Aorta (tissue), 5 donors: ENCODE measurements around the gene PPP1R12B. TPM values are rescaled to one million over a fixed set of nuclear protein-coding genes. Genes with fewer than 3 reads are reported as not detected.
"Not testable (repeated sequence)": the region's sequence is repeated elsewhere in the genome, so short reads cannot be mapped to it uniquely, and the experiment has no call there.

ENCODE experiments used
- ATAC-seq: fragments of 200-7000 bp; cut with Tn5 transposase; one replicate; pipeline ENCODE4 v1.9.1; 2022; ENCODE audit warnings: moderate library complexity; ENCODE audit not compliant: low FRiP score
- DNase-seq, 2 donors: peaks; one replicate each; pipeline ENCODE4 v3.0.0-alpha.2; 2020
- H3K27ac ChIP-seq, 2 donors: one replicate each; pipeline ENCODE4 v1.5.1; 2013; ENCODE audit warnings: low read length in 2 of 2, mild to moderate bottlenecking in 2 of 2, moderate library complexity in 2 of 2, control low read depth in 1 of 2, inconsistent platforms in 1 of 2, low read depth in 1 of 2
- H3K27me3 ChIP-seq, 2 donors: one replicate each; pipeline ENCODE4 v1.6.1; 2013; ENCODE audit warnings: control low read depth in 1 of 2, low read length in 1 of 2, mild to moderate bottlenecking in 1 of 2, moderate library complexity in 1 of 2; ENCODE audit not compliant: insufficient read depth in 2 of 2, control insufficient read depth in 1 of 2
- H3K36me3 ChIP-seq, 2 donors: one replicate each; pipeline ENCODE4 v1.6.1; 2013; ENCODE audit warnings: control low read depth in 1 of 2, low read length in 1 of 2, mild to moderate bottlenecking in 1 of 2; ENCODE audit not compliant: insufficient read depth in 2 of 2, control insufficient read depth in 1 of 2
- H3K4me1 ChIP-seq, 2 donors: one replicate each; pipeline ENCODE4 v1.6.1; 2013; ENCODE audit warnings: low read length in 2 of 2, control low read depth in 1 of 2, mild to moderate bottlenecking in 1 of 2, moderate library complexity in 1 of 2; ENCODE audit not compliant: insufficient read depth in 2 of 2, control insufficient read depth in 1 of 2
- H3K4me3 ChIP-seq, 2 donors: one replicate each; pipeline ENCODE4 v1.5.1; 2013; ENCODE audit warnings: low read length in 2 of 2, control low read depth in 1 of 2, mild to moderate bottlenecking in 1 of 2
- H3K9me3 ChIP-seq: one replicate; pipeline ENCODE4 v1.6.1; 2013; ENCODE audit warnings: mild to moderate bottlenecking, low read length; ENCODE audit not compliant: control insufficient read depth
- WGBS, 2 donors: extraction: QIAGEN DNeasy Blood & Tissue Kit; methylation state at CpG; one replicate each; pipeline ENCODE4 v1.1.7; 2013; 5-methylcytosine and 5-hydroxymethylcytosine counted together
- intact Hi-C, 2 donors: fragments of 100-400 bp; cut with DNase I; formaldehyde crosslinking; loops; one replicate each; pipeline versions ENCODE4 v1.14.2 to v1.15.0; 2022
- polyA plus RNA-seq, 2 donors: library from polyadenylated mRNA; stranded (reverse); fragments of 200-250 nt; gene quantifications; one replicate each; pipeline ENCODE4 v1.2.3, GENCODE V29; 2013
- total RNA-seq, 2 donors: library from RNA; stranded (reverse); fragmentation: NEBNext Ultra II Directional; extraction: Animal tissue kit (Norgen Biotek cat#: 25700); gene quantifications; one replicate each; pipeline ENCODE4 v1.2.1, GENCODE V29; 2021
- donor health status: healthy with polysubstance abuse.
- donor health status: Bipolar disorder and iron deficiency.
- donor health status: DM: no; HTN: no; CAD: no.
- donor health status: DM: no; HTN: no; CAD: no.
- donor health status: DM: yes; HTN: yes; CAD: no.

Gene PPP1R12B
- total and polyA plus RNA-seq, 4 donors = 102 to 1,102 (median 396) TPM

GRCh38 chr1:202516434-202516877, 168.0 kb downstream of the PPP1R12B start:
- Histone ChIP-seq H3K27me3 (no peaks in the 10 kb centered on the region), H3K4me1 (peaks cover 0 to 14% of the 10 kb centered on the region in 2 donors), H3K9me3 (no peaks in the 10 kb centered on the region), H3K36me3 (no peaks in the 10 kb centered on the region), H3K27ac (no peak overlapping the region), H3K4me3 (no peak overlapping the region)
- DNase-seq (no peak), ATAC-seq (no peak)
- whole genome bisulfite sequencing, 2 donors = 59 to 67% methylated on average over 4 of the region's 4 CpGs
- intact Hi-C loops = no loop called here

GRCh38 chr1:202517146-202517545, 168.6 kb downstream of the PPP1R12B start:
- H3K9me3 ChIP-seq, H3K27ac ChIP-seq: not testable (repeated sequence)
- WGBS, 2 donors = 33 to 44% methylated on average over 1 of the region's 1 CpG

GRCh38 chr1:202518180-202518579, 169.7 kb downstream of the PPP1R12B start:
- H3K27me3 ChIP-seq, intact Hi-C loops, H3K4me3 ChIP-seq, DNase-seq, ATAC-seq, H3K36me3 ChIP-seq, H3K9me3 ChIP-seq: not testable (repeated sequence)
- H3K4me1 ChIP-seq = peaks cover 0 to 14% of the 10 kb centered on the region in 2 donors
- whole genome bisulfite sequencing, 2 donors = 36 to 46% methylated on average over 1 of the region's 1 CpG
- H3K27ac ChIP-seq = peak overlapping the region in 1 of 2 donors; percentile 43

More at GRCh38 chr1:202517146-202517545, 168.6 kb downstream of the PPP1R12B start:
- H3K4me1 ChIP-seq = peaks cover 0 to 14% of the 10 kb centered on the region in 2 donors
- DNase-seq, intact Hi-C loops, H3K36me3 ChIP-seq, H3K4me3 ChIP-seq, H3K27me3 ChIP-seq, ATAC-seq: not testable (repeated sequence)

- ATAC-seq, H3K36me3 ChIP-seq, DNase-seq, H3K4me3 ChIP-seq, intact Hi-C loops, H3K27me3 ChIP-seq, H3K9me3 ChIP-seq: not testable (repeated sequence)
- Histone ChIP-seq H3K27ac (peak overlapping the region; percentile 57 to 80), H3K4me1 (peaks cover 0 to 14% of the 10 kb centered on the region in 2 donors)
- WGBS, 2 donors = 20 to 26% methylated on average over 3 of the region's 3 CpGs
These were observed 170.4 kb downstream of the PPP1R12B start for GRCh38 chr1:202518905-202519304.

GRCh38 chr1:202520129-202520856, 171.8 kb downstream of the PPP1R12B start:
- intact Hi-C loops, DNase-seq, H3K9me3 ChIP-seq, H3K36me3 ChIP-seq, H3K4me3 ChIP-seq, H3K27me3 ChIP-seq: not testable (repeated sequence)
- Histone ChIP-seq H3K27ac (peak overlapping the region in 1 of 2 donors; percentile 57), H3K4me1 (peaks cover 0 to 14% of the 10 kb centered on the region in 2 donors)
- ATAC-seq = peak; percentile 68

GRCh38 chr1:202520857-202521216, 172.3 kb downstream of the PPP1R12B start:
- intact Hi-C loops, H3K9me3 ChIP-seq, DNase-seq, H3K4me3 ChIP-seq, H3K27me3 ChIP-seq, H3K36me3 ChIP-seq: not testable (repeated sequence)
- WGBS, 2 donors = 46 to 51% methylated on average over 2 of the region's 2 CpGs
- Histone ChIP-seq H3K4me1 (peaks cover 0 to 14% of the 10 kb centered on the region in 2 donors), H3K27ac (peak overlapping the region; percentile 28 to 59)
- peak; percentile 46 for ATAC-seq

DNA sequence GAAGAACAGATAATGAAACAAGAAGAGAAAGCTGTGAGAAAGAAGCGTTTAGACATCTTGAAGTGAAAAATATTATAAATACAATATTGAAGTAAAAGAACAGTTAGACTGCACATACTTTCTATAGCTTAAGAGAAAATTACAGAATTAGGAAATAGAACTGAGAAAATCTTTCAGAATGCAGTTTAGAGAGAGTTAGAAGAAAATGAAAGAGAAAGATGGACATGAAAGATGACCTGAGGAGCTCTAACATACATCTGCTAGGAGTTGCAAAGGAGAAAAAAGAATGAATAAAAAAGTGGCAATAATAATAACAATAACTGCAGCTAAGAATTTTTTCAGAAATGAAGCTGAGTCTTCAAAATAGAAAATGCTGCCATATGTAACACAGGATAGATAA, 173.0 kb downstream of the PPP1R12B start:
- H3K27ac ChIP-seq, ATAC-seq, H3K9me3 ChIP-seq, H3K27me3 ChIP-seq, intact Hi-C loops, H3K36me3 ChIP-seq, DNase-seq, H3K4me3 ChIP-seq: not testable (repeated sequence)
- WGBS, 2 donors = 94 to 100% methylated on average over 1 of the region's 1 CpG
- peaks cover 0 to 14% of the 10 kb centered on the region in 2 donors for H3K4me1 ChIP-seq

DNA sequence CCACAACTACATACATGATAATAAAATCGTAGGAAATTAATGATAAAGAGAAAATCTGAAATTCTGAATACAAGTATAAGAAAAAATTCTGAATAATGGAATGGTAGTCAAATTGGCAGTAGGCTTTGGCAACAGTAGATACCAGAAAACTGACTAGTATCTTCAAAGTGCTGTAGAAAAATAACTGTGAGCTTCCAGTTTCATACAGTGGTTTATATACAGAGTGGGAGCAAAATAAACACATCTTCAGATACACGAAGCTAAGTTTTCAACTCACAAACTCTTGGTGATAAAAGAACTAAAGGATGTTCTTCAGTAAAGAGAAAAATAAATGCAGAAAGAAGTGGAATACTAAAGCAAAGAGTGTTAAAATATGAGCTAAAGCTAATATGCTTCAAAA, 173.4 kb downstream of the PPP1R12B start:
- Histone ChIP-seq H3K4me3 (no peak overlapping the region), H3K36me3 (no peaks in the 10 kb centered on the region), H3K27me3 (no peaks in the 10 kb centered on the region), H3K4me1 (peaks cover 0 to 14% of the 10 kb centered on the region in 2 donors), H3K9me3 (no peaks in the 10 kb centered on the region), H3K27ac (no peak overlapping the region)
- 60 to 67% methylated on average over 2 of the region's 2 CpGs for WGBS, 2 donors
- DNase-seq = no peak
- no peak for ATAC-seq
- intact Hi-C loops = no loop called here

- H3K4me3 ChIP-seq, H3K27ac ChIP-seq, DNase-seq, H3K9me3 ChIP-seq, H3K27me3 ChIP-seq, H3K4me1 ChIP-seq, intact Hi-C loops, ATAC-seq, H3K36me3 ChIP-seq: not testable (repeated sequence)
- WGBS, 2 donors = 9 to 21% methylated on average over 1 of the region's 1 CpG
These were observed 177.6 kb downstream of the PPP1R12B start for GRCh38 chr1:202526056-202526455.
